HepG2 (cell line): ENCODE results near the gene FAM169A. TPM values are rescaled to one million over a fixed set of nuclear protein-coding genes. Genes with fewer than 3 reads are reported as not detected.

Experiments
- ATF4 ChIP-seq, 2 experiments: fragments of 450-650 bp in 1 of 2; sonication (generic) in 1 of 2; formaldehyde crosslinking; IDR thresholded peaks; 2 replicates each; pipeline versions ENCODE4 v1.5.0 to v1.8.0; 2020 to 2022; ENCODE audit warnings: mild to moderate bottlenecking in 1 of 2, missing genetic modification reagents in 1 of 2
- ATRX ChIP-seq: sonication (generic); formaldehyde crosslinking; IDR thresholded peaks from 2 replicates; pipeline ENCODE4 v1.4.0; 2020; ENCODE audit warnings: missing genetic modification reagents, borderline replicate concordance
- CSRNP2 ChIP-seq: sonication (generic); formaldehyde crosslinking; conservative IDR thresholded peaks from 2 replicates; pipeline ENCODE4 v1.8.0; 2022; ENCODE audit warnings: low read depth, missing genetic modification reagents
- HNRNPUL1 ChIP-seq: fragments of 200-400 bp; formaldehyde crosslinking; IDR thresholded peaks from 2 replicates; pipeline ENCODE4 v1.6.1; 2017; ENCODE audit warnings: low read depth, mild to moderate bottlenecking, low read length, moderate library complexity
- MAFF ChIP-seq: IDR thresholded peaks from 2 replicates; pipeline ENCODE4 v1.6.1; 2011; ENCODE audit warnings: low read depth, low read length, improper control_type of control experiment
- MAFK ChIP-seq, 2 experiments: IDR thresholded peaks in 1 of 2; conservative IDR thresholded peaks in 1 of 2; 2 replicates each; pipeline ENCODE4 v1.6.1; 2011; ENCODE audit warnings: improper control_type of control experiment in 2 of 2, low read length in 2 of 2
- NCOA5 ChIP-seq: sonication (generic); formaldehyde crosslinking; IDR thresholded peaks from 2 replicates; pipeline ENCODE4 v1.4.0; 2020; ENCODE audit warnings: missing genetic modification reagents
- NFIB ChIP-seq: sonication (generic); formaldehyde crosslinking; IDR thresholded peaks from 2 replicates; pipeline ENCODE4 v1.9.0; 2021; ENCODE audit warnings: missing genetic modification reagents, mild to moderate bottlenecking, borderline replicate concordance
- POLR2AphosphoS5 ChIP-seq: IDR thresholded peaks from 2 replicates; pipeline ENCODE4 v1.6.1; 2012; ENCODE audit warnings: low read depth, low read length
- SP140L ChIP-seq: sonication (generic); formaldehyde crosslinking; IDR thresholded peaks from 2 replicates; pipeline ENCODE4 v1.4.0; 2020; ENCODE audit warnings: missing genetic modification reagents, borderline replicate concordance
- SYNCRIP ChIP-seq: fragments of 200-400 bp; formaldehyde crosslinking; IDR thresholded peaks from 2 replicates; pipeline ENCODE4 v1.6.1; 2018; ENCODE audit warnings: mild to moderate bottlenecking, low read depth, low read length; ENCODE audit not compliant: insufficient read depth
- TBL1XR1 ChIP-seq: fragments of 150-350 bp; IDR thresholded peaks from 2 replicates; pipeline ENCODE4 v1.6.1; 2014; ENCODE audit warnings: borderline replicate concordance, low read length; ENCODE audit not compliant: partially characterized antibody
- THAP7 ChIP-seq: sonication (generic); formaldehyde crosslinking; IDR thresholded peaks from 2 replicates; pipeline ENCODE4 v1.8.1; 2023; ENCODE audit warnings: mild to moderate bottlenecking, missing genetic modification reagents
- ZBED4 ChIP-seq: sonication (generic); formaldehyde crosslinking; IDR thresholded peaks from 2 replicates; pipeline ENCODE4 v1.4.0; 2020; ENCODE audit warnings: missing genetic modification reagents, borderline replicate concordance
- ZKSCAN1 ChIP-seq: fragments of 150-350 bp; IDR thresholded peaks from 2 replicates; pipeline ENCODE4 v1.6.1; 2014; ENCODE audit warnings: low read length
- ZNF121 ChIP-seq: sonication (generic); formaldehyde crosslinking; IDR thresholded peaks from 2 replicates; pipeline ENCODE4 v1.5.0; 2020; ENCODE audit warnings: mild to moderate bottlenecking, missing genetic modification reagents
- ZNF253 ChIP-seq: sonication (generic); formaldehyde crosslinking; IDR thresholded peaks from 2 replicates; pipeline ENCODE4 v1.8.0; 2022; ENCODE audit warnings: mild to moderate bottlenecking, missing genetic modification reagents, borderline replicate concordance
- ZNF564 ChIP-seq: sonication (generic); formaldehyde crosslinking; IDR thresholded peaks from 2 replicates; pipeline ENCODE4 v1.8.1; 2023; ENCODE audit warnings: mild to moderate bottlenecking, missing genetic modification reagents
- ZNF740 ChIP-seq: sonication (generic); formaldehyde crosslinking; IDR thresholded peaks from 2 replicates; pipeline ENCODE4 v1.4.0; 2020; ENCODE audit warnings: missing genetic modification reagents
- ZNF772 ChIP-seq: sonication (generic); formaldehyde crosslinking; IDR thresholded peaks from 2 replicates; pipeline ENCODE4 v1.5.0; 2020; ENCODE audit warnings: mild to moderate bottlenecking, missing genetic modification reagents
- ZNF773 ChIP-seq: sonication (generic); formaldehyde crosslinking; IDR thresholded peaks from 2 replicates; pipeline ENCODE4 v1.4.0; 2020; ENCODE audit warnings: missing genetic modification reagents, borderline replicate concordance
- ZNF816 ChIP-seq: sonication (generic); formaldehyde crosslinking; IDR thresholded peaks from 2 replicates; pipeline ENCODE4 v1.8.0; 2022; ENCODE audit warnings: missing genetic modification reagents, mild to moderate bottlenecking, borderline replicate concordance
- polyA plus RNA-seq, 8 experiments: library from polyadenylated mRNA; depleted of rRNA in 3 of 8; stranded (reverse) in 7 of 8; unstranded in 1 of 8; fragments of >200 nt; fragmentation: Illumina TruSeq in 4 of 8; extraction: Trizol in 4 of 8; gene quantifications; 2 replicates each; pipeline versions ENCODE4 v1.2.1 to v1.2.3, GENCODE V29; 2011 to 2016; ENCODE audit warnings: low read depth in 4 of 8, missing spikeins in 1 of 8, mixed read lengths in 1 of 8; ENCODE audit not compliant: insufficient read depth in 1 of 8
- total RNA-seq, 5 experiments: library from RNA; depleted of rRNA; stranded (reverse); fragments of >200 nt; fragmentation: Illumina TruSeq; extraction: Trizol; gene quantifications; 2 replicates each; pipeline ENCODE4 v1.2.3, GENCODE V29; 2016; ENCODE audit warnings: low read depth in 1 of 5

FAM169A gene
- total and polyA plus RNA-seq, 2 of the 13 experiments (the other 11 are each of a cell fraction or from before 2014, with no cell fraction given) = 21.1 to 110 TPM

GRCh38 chr5:74766849-74767578, 99.2 kb downstream of the FAM169A start, which contains the start of the genes GFM2 and NSA2 (continued):
- TF ChIP-seq SYNCRIP (no peak), ATRX (CRISPR knock-in tag) (no peak), ZBED4 (CRISPR knock-in tag) (no peak; the same call in 1 of the 2 replicates), SP140L (CRISPR knock-in tag) (0 out of 2 replicates have a peak, but pooled peaks have one; percentile 71), HNRNPUL1 (no peak), ZNF816 (CRISPR knock-in tag) (peak; percentile 76), ZNF772 (CRISPR knock-in tag) (peak; percentile 80), ZNF253 (CRISPR knock-in tag) (0 out of 2 replicates have a peak, but pooled peaks have one; percentile 71), ATF4 (CRISPR knock-in tag; IDR thresholded peaks at IDR 0.05) (peak in 1 of 2 experiments; percentile 52; a peak in 1 of 4 replicates), ZNF121 (no peak), POLR2AphosphoS5 (peak; percentile 83), ZKSCAN1 (peak; percentile 46; the same call in 1 of the 2 replicates), TBL1XR1 (no peak), ZNF773 (CRISPR knock-in tag) (peak; percentile 32; the same call in 1 of the 2 replicates), CSRNP2 (CRISPR knock-in tag) (no peak), NCOA5 (CRISPR knock-in tag) (no peak), THAP7 (CRISPR knock-in tag) (peak; percentile 93), NFIB (CRISPR knock-in tag) (no peak), MAFK (conservative IDR thresholded peaks at IDR 0.05 in 1 of 2, IDR thresholded peaks at IDR 0.05 in 1 of 2; ENCODE audit: low read length in 2 of 2) (no peak), ZNF740 (peak; percentile 50; the same call in 1 of the 2 replicates), ZNF564 (CRISPR knock-in tag) (peak; percentile 86), MAFF (no peak)
